Sigmoid colon (tissue), 4 donors: ENCODE measurements around the gene TCERG1L.

Source experiments
- EP300 ChIP-seq, 4 donors: sonication (generic); formaldehyde crosslinking; IDR thresholded peaks; one replicate each; pipeline ENCODE4 v1.6.1; 2017; ENCODE audit warnings: antibody characterized with exemption in 4 of 4
- POLR2A ChIP-seq, 2 donors: fragments of 450-650 bp; IDR thresholded peaks; one replicate each; pipeline ENCODE4 v1.6.1; 2016; ENCODE audit warnings: antibody characterized with exemption in 2 of 2, mild to moderate bottlenecking in 2 of 2, moderate library complexity in 2 of 2
- POLR2AphosphoS5 ChIP-seq, 4 donors: sonication (generic); formaldehyde crosslinking; IDR thresholded peaks; one replicate each; pipeline ENCODE4 v1.6.1; 2017; ENCODE audit warnings: antibody characterized with exemption in 4 of 4
- TF ChIP-seq, protein P1 (sequence below), 4 experiments: fragments of 450-650 bp in 3 of 4; fragments of 200-600 bp in 1 of 4; IDR thresholded peaks; one replicate each; pipeline ENCODE4 v1.5.1; 2016 to 2019; ENCODE audit warnings: antibody characterized with exemption in 4 of 4, mild to moderate bottlenecking in 3 of 4, moderate library complexity in 2 of 4

DNA sequence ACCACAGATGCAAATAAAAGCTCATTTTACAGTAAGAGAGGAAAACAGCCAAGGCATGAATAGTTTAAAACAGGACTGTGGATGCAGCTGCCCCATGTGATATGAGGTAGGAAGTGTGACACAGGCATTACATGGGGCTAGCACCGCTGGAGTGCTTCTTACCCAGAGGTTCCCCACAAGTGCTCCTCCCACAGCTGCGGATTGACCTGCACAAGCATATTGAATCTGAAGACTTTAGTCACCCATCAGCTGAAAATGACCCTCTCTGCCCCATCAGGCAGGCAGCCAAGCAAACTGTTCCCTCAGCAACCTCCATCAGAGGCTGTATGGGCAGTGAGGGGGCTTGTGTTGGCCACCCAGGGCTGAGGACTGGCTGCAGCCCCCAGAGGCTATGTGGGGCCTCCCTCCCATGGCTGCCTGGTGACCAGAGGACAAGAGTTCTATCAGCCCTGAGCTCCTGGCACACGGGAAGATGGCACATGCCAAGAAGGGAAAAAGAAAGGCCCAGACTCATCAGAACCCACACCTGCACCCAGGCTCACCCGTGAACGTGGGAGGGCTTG is 98.7 kb downstream of the TCERG1L start:
- TF ChIP-seq, protein P1, sequence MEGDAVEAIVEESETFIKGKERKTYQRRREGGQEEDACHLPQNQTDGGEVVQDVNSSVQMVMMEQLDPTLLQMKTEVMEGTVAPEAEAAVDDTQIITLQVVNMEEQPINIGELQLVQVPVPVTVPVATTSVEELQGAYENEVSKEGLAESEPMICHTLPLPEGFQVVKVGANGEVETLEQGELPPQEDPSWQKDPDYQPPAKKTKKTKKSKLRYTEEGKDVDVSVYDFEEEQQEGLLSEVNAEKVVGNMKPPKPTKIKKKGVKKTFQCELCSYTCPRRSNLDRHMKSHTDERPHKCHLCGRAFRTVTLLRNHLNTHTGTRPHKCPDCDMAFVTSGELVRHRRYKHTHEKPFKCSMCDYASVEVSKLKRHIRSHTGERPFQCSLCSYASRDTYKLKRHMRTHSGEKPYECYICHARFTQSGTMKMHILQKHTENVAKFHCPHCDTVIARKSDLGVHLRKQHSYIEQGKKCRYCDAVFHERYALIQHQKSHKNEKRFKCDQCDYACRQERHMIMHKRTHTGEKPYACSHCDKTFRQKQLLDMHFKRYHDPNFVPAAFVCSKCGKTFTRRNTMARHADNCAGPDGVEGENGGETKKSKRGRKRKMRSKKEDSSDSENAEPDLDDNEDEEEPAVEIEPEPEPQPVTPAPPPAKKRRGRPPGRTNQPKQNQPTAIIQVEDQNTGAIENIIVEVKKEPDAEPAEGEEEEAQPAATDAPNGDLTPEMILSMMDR (IDR thresholded peaks at IDR 0.05): no peak
- no peak for TF ChIP-seq POLR2A (IDR thresholded peaks at IDR 0.05)
- no peak for TF ChIP-seq EP300 (IDR thresholded peaks at IDR 0.05)
- no peak for TF ChIP-seq POLR2AphosphoS5 (IDR thresholded peaks at IDR 0.05)
